Activated CD4-positive, alpha-beta T cell treated with anti-CD3 and anti-CD28 coated beads for 4 hours (primary cell): ENCODE results near the gene KRT16.
"Not testable (repeated sequence)": the region's sequence is repeated elsewhere in the genome, so short reads cannot be mapped to it uniquely, and the experiment has no call there.

Experiments used
- DNase-seq, 2 donors: peaks; one replicate each; pipeline ENCODE4 v3.0.0-alpha.2; 2020

The KRT16 gene

GRCh38 chr17:41614098-41614497 lies 1.5 kb upstream of the KRT16 start:
- DNase-seq = no peak

GRCh38 chr17:41613277-41614082 lies 913 bp upstream of the KRT16 start:
- no peak for DNase-seq

GRCh38 chr17:41610965-41611640 lies 1.5 kb downstream of the KRT16 start:
- no peak for DNase-seq

- DNase-seq = not testable (repeated sequence)
Measured at GRCh38 chr17:41610061-41610517, 2.5 kb downstream of the KRT16 start.

GRCh38 chr17:41606930-41607329 lies 5.6 kb downstream of the KRT16 start:
- not testable (repeated sequence) for DNase-seq

- DNase-seq = no peak
Measured at GRCh38 chr17:41602524-41602923, 10.0 kb downstream of the KRT16 start.

- no peak for DNase-seq
Measured at GRCh38 chr17:41600318-41600717, 12.2 kb downstream of the KRT16 start.

GRCh38 chr17:41599680-41600079 lies 12.9 kb downstream of the KRT16 start:
- DNase-seq = no peak

- no peak for DNase-seq
Measured at GRCh38 chr17:41595585-41595984, 17.0 kb downstream of the KRT16 start.

- no peak for DNase-seq
Measured at GRCh38 chr17:41594363-41594915, 18.1 kb downstream of the KRT16 start.

- DNase-seq = no peak
Measured at GRCh38 chr17:41593306-41593981, 19.1 kb downstream of the KRT16 start.

GRCh38 chr17:41592601-41593305 lies 19.8 kb downstream of the KRT16 start:
- DNase-seq = no peak

- DNase-seq = no peak
Measured at GRCh38 chr17:41589301-41589700, 23.3 kb downstream of the KRT16 start.

GRCh38 chr17:41588126-41588810 lies 24.3 kb downstream of the KRT16 start:
- DNase-seq = no peak

- no peak for DNase-seq
Measured at GRCh38 chr17:41586863-41587495, 25.6 kb downstream of the KRT16 start, which contains the start of gene KRT14. Gene KRT14 (minus strand): TSS chr17:41586895. CDS start chr17:41586834, 61 bp downstream.

GRCh38 chr17:41585301-41586056 lies 27.1 kb downstream of the KRT16 start:
- no peak for DNase-seq

GRCh38 chr17:41584331-41584927 lies 28.1 kb downstream of the KRT16 start:
- DNase-seq = not testable (repeated sequence)

- no peak for DNase-seq
Measured at GRCh38 chr17:41583137-41584127, 29.1 kb downstream of the KRT16 start.
